DOHH2 (cell line): Measurements from ENCODE around the gene SYNDIG1L.

Experiments used
- H3F3A ChIP-seq: fragments of 200-600 bp; sonication (generic), shearing (Covaris generic); 2 replicates; pipeline ENCODE4 v1.6.0; 2016; ENCODE audit warnings: antibody characterized with exemption, mild to moderate bottlenecking; ENCODE audit not compliant: control insufficient read depth, insufficient read depth
- H3K27ac ChIP-seq: fragments of 200-600 bp; sonication (generic); 2 replicates; pipeline ENCODE4 v1.5.1; 2014; ENCODE audit warnings: low read depth, mild to moderate bottlenecking, low read length, moderate library complexity
- H3K27me3 ChIP-seq: fragments of 200-600 bp; sonication (generic); 2 replicates; pipeline ENCODE4 v1.6.1; 2014; ENCODE audit warnings: mild to moderate bottlenecking, low read length, mixed read lengths; ENCODE audit not compliant: control insufficient read depth
- H3K36me3 ChIP-seq: fragments of 200-600 bp; sonication (generic); 2 replicates; pipeline ENCODE4 v1.6.1; 2014; ENCODE audit warnings: mild to moderate bottlenecking, low read length, moderate library complexity, mixed read lengths; ENCODE audit not compliant: control insufficient read depth
- H3K4me1 ChIP-seq: fragments of 200-600 bp; sonication (generic); 2 replicates; pipeline ENCODE4 v1.6.1; 2014; ENCODE audit warnings: mild to moderate bottlenecking, low read length, mixed read lengths; ENCODE audit not compliant: control insufficient read depth
- H3K4me2 ChIP-seq: fragments of 200-600 bp; sonication (generic); 2 replicates; pipeline ENCODE4 v1.6.0; 2014; ENCODE audit warnings: mild to moderate bottlenecking, low read length, moderate library complexity
- H3K4me3 ChIP-seq: fragments of 200-600 bp; sonication (generic); 2 replicates; pipeline ENCODE4 v1.5.1; 2014; ENCODE audit warnings: mild to moderate bottlenecking, low read length, mixed read lengths
- H3K79me2 ChIP-seq: fragments of 200-600 bp; sonication (generic); 2 replicates; pipeline ENCODE4 v1.6.1; 2014; ENCODE audit warnings: mild to moderate bottlenecking, low read length, mixed read lengths; ENCODE audit not compliant: control insufficient read depth
- H3K9me2 ChIP-seq: fragments of 200-600 bp; sonication (generic); replicated peaks from 2 replicates; pipeline ENCODE4 v1.6.1; 2014; ENCODE audit warnings: mild to moderate bottlenecking, low read length, mixed read lengths; ENCODE audit not compliant: control insufficient read depth
- H3K9me3 ChIP-seq: fragments of 200-600 bp; sonication (generic); 2 replicates; pipeline ENCODE4 v1.6.1; 2014; ENCODE audit warnings: antibody characterized with exemption, low read length, mixed read lengths; ENCODE audit not compliant: control insufficient read depth, insufficient read depth
- H4K20me1 ChIP-seq: fragments of 200-600 bp; sonication (generic); 2 replicates; pipeline ENCODE4 v1.6.0; 2014; ENCODE audit warnings: low read depth, mild to moderate bottlenecking, antibody characterized with exemption, low read length, moderate library complexity; ENCODE audit not compliant: control insufficient read depth, insufficient read depth
- EZH2phosphoT487 ChIP-seq: fragments of 200-600 bp; sonication (generic); IDR thresholded peaks from 2 replicates; pipeline ENCODE4 v1.6.1; 2017; ENCODE audit warnings: borderline replicate concordance, mild to moderate bottlenecking, antibody characterized with exemption, low read length, moderate library complexity, mixed read lengths
- TF ChIP-seq, protein P1 (sequence below): fragments of 200-600 bp; sonication (generic); IDR thresholded peaks from one replicate; pipeline ENCODE4 v1.5.1; 2014; ENCODE audit warnings: antibody characterized with exemption, mild to moderate bottlenecking, low read depth, low read length; ENCODE audit not compliant: poor library complexity, severe bottlenecking

Gene SYNDIG1L

DNA sequence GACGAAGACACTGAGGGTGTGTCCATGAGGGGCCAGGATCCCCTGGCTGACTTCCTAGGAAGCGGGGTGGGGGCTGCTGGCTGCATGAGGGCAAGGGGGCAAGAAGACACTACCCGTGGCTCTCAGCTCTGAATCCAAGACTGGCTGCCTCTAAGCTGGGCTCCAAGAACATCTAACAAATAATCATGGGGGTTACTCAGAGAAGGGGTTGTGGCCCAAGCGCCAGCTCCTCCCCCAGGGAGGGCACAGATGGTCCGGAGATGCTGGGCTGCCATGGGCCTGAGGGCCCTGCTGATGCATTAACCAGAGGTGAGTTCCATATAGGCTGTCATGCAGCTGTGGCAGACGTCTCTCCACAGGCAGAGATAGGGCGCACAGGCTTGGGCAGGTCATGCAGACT is 14.3 kb downstream of the SYNDIG1L start:
- peaks cover 11% of the 10 kb centered on the region for H3K27me3 ChIP-seq
- TF ChIP-seq EZH2phosphoT487 = no peak
- H3K79me2 ChIP-seq = no peaks in the 10 kb centered on the region
- no peaks in the 10 kb centered on the region for H3K4me1 ChIP-seq
- no peak overlapping the region for H3K27ac ChIP-seq
- no peak overlapping the region for H3K4me3 ChIP-seq
- no peaks in the 10 kb centered on the region for H4K20me1 ChIP-seq
- no peaks in the 10 kb centered on the region for H3K36me3 ChIP-seq
- no peaks in the 10 kb centered on the region for H3K9me3 ChIP-seq
- H3F3A ChIP-seq = no peaks in the 10 kb centered on the region
- no peak overlapping the region for H3K4me2 ChIP-seq
- H3K9me2 ChIP-seq = no peaks in the 10 kb centered on the region

DNA sequence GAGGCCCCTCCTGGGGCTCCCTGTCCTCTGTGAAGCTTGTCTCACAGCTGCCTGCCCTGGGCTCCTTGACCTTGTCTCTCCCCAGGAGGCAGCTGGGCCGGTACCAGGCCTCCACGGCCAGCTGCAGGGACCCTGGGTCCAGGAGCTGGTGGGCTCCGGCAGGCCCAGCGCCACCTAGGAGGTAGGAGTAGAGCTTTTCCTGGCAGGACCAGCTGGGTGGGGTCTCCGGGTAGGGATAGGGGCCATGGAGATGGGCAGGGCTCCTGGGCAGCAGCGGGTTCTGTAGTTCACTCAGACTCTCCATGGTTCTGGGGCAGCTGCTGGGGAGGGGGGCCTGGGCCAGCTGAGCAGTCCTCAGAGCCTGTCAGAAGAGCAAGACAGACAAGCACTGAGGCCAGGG is 16.6 kb downstream of the SYNDIG1L start:
- Histone ChIP-seq H3K4me3 (no peak overlapping the region), H3K79me2 (no peaks in the 10 kb centered on the region), H3K9me2 (no peaks in the 10 kb centered on the region), H3K27ac (no peak overlapping the region), H3K27me3 (peaks cover 5% of the 10 kb centered on the region), H3K9me3 (no peaks in the 10 kb centered on the region), H4K20me1 (no peaks in the 10 kb centered on the region), H3K4me1 (no peaks in the 10 kb centered on the region), H3K36me3 (no peaks in the 10 kb centered on the region), H3F3A (no peaks in the 10 kb centered on the region), H3K4me2 (no peak overlapping the region)
- TF ChIP-seq, protein P1, sequence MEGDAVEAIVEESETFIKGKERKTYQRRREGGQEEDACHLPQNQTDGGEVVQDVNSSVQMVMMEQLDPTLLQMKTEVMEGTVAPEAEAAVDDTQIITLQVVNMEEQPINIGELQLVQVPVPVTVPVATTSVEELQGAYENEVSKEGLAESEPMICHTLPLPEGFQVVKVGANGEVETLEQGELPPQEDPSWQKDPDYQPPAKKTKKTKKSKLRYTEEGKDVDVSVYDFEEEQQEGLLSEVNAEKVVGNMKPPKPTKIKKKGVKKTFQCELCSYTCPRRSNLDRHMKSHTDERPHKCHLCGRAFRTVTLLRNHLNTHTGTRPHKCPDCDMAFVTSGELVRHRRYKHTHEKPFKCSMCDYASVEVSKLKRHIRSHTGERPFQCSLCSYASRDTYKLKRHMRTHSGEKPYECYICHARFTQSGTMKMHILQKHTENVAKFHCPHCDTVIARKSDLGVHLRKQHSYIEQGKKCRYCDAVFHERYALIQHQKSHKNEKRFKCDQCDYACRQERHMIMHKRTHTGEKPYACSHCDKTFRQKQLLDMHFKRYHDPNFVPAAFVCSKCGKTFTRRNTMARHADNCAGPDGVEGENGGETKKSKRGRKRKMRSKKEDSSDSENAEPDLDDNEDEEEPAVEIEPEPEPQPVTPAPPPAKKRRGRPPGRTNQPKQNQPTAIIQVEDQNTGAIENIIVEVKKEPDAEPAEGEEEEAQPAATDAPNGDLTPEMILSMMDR = no peak

DNA sequence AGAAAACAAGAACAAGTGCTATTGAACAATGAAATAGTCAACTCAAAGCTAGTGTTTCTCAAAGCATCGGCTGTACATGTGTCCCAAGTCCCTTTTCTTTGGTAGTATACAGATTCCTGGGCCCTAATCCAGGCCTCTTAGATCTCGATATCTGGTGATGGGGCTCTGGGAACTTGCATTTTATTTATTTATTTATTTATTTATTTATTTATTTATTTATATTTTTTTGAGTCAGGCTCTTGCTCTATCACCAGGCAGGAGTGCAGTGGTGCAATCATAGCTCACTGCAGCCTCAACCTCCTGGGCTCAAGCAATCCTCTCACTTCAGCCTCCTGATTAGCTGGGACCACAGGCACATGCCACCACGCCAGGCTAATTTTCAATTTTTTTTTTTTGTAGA is 17.1 kb downstream of the SYNDIG1L start:
- TF ChIP-seq EZH2phosphoT487 = no peak
- TF ChIP-seq, protein P1 = no peak
- no peaks in the 10 kb centered on the region for H3K9me2 ChIP-seq

DNA sequence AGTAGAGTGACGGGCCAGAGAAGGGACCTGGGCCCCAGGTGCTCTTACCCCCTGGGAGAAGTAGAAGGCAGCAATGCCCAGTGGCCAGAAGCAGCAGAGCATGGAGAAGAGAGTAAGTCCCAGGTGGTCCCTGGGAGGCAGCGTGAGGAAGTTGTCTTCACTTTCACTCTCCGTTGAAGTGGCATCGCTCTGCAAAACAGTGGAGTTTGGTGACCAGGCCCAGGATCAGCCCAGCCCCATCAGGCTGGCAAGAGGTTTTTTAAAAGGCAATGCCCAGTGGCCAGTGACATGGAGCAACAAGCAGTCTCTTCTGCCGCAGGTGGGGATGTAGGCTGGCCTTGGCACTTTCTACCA is 18.2 kb downstream of the SYNDIG1L start:
- Histone ChIP-seq H3K27ac (no peak overlapping the region), H3K4me1 (peaks cover 4% of the 10 kb centered on the region), H4K20me1 (no peaks in the 10 kb centered on the region), H3K4me2 (no peak overlapping the region), H3K79me2 (no peaks in the 10 kb centered on the region), H3K4me3 (no peak overlapping the region), H3K36me3 (no peaks in the 10 kb centered on the region), H3K9me2 (no peaks in the 10 kb centered on the region), H3F3A (no peaks in the 10 kb centered on the region), H3K27me3 (peaks cover 3% of the 10 kb centered on the region; the same call in 1 of the 2 replicates), H3K9me3 (no peaks in the 10 kb centered on the region)
- TF ChIP-seq, protein P1 = no peak
- no peak for TF ChIP-seq EZH2phosphoT487

More for the DNA sequence above, 17.1 kb downstream of the SYNDIG1L start:
- Histone ChIP-seq H3K27me3 (peaks cover 4% of the 10 kb centered on the region; the same call in 1 of the 2 replicates), H3K4me3 (no peak overlapping the region), H3K79me2 (no peaks in the 10 kb centered on the region), H4K20me1 (no peaks in the 10 kb centered on the region), H3F3A (no peaks in the 10 kb centered on the region), H3K36me3 (no peaks in the 10 kb centered on the region), H3K4me1 (no peaks in the 10 kb centered on the region), H3K9me3 (no peaks in the 10 kb centered on the region), H3K27ac (no peak overlapping the region), H3K4me2 (no peak overlapping the region)
